GM18526 (cell line): ENCODE results near the gene FECH.

Source experiments
- POLR2A ChIP-seq: IDR thresholded peaks from 3 replicates; pipeline ENCODE4 v1.6.1; 2011; ENCODE audit not compliant: insufficient read length; ENCODE audit errors: extremely low read depth

Gene FECH, protein sequence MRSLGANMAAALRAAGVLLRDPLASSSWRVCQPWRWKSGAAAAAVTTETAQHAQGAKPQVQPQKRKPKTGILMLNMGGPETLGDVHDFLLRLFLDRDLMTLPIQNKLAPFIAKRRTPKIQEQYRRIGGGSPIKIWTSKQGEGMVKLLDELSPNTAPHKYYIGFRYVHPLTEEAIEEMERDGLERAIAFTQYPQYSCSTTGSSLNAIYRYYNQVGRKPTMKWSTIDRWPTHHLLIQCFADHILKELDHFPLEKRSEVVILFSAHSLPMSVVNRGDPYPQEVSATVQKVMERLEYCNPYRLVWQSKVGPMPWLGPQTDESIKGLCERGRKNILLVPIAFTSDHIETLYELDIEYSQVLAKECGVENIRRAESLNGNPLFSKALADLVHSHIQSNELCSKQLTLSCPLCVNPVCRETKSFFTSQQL

GRCh38 chr18:57586251-57587049 lies at the start of gene FECH:
Gene FECH (minus strand): TSS chr18:57586702. CDS start chr18:57586620, 82 bp downstream.
- TF ChIP-seq POLR2A, result peak; percentile 58

GRCh38 chr18:57635003-57635822 lies 48.7 kb upstream of the FECH start:
- no peak for TF ChIP-seq POLR2A

DNA sequence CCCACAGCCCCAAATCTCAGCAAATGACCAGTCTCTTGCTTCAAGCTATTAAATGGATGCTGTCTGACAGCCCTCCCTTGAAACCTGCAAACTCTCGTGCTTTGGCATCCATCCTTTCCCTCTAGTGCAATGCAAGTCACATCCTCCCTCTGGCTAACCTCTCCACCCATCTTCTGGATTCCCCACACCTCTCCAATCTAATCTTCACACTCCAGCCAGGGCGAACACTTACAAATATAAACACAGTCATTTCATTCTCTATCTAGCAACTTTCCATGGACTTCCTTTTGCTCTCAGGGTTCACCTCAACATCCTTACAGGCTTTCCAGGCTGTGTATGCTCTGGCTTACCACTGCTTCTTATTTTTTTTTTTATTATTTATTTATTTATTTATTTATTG lies 45.2 kb upstream of the FECH start:
- TF ChIP-seq POLR2A, result no peak

- no peak for TF ChIP-seq POLR2A
Measured at GRCh38 chr18:57630754-57631595, 44.5 kb upstream of the FECH start.

- TF ChIP-seq POLR2A, result peak; percentile 44
Measured at GRCh38 chr18:57630002-57630753, 43.7 kb upstream of the FECH start.

DNA sequence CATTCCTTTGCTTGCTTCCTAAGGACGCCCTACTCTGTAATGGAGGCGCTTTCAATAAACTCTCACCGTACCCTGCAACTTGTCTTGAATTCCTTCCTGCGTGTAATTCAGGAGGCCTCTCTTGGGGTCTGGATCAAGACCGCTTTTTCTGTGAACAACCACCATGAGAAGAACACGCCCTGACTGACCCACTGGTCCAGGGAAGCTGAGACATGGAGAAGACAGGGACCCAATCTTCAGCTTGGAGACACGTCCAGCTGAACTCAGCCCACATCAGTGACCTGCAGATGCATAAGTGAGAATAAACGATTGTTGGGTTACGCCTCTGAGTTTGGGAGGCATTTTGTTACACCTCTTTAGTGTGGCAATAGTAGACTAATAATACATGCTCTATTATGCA lies 42.9 kb upstream of the FECH start:
- no peak for TF ChIP-seq POLR2A

DNA sequence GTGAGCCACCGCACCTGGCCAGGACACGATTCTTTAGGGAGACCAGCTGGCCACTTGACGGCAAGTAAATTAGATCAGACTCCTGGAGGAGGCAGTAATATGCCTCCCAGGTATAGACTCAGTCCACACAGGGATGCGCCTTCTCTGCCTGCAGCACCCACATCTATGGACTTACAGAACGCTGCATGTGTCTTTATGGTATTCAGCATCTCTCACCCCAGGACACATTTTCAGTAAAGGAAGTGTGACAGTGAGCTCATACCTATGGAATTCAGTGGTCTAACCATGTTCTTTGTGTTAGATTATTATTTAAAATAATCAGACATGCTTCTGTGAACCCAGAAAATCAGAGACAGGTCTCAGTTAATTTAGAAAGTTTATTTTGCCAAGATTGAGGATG lies 41.0 kb upstream of the FECH start:
- no peak for TF ChIP-seq POLR2A

- TF ChIP-seq POLR2A, result no peak
Measured at GRCh38 chr18:57624988-57625387, 38.5 kb upstream of the FECH start.

- no peak for TF ChIP-seq POLR2A
Measured at GRCh38 chr18:57621246-57621604, 34.7 kb upstream of the FECH start.

DNA sequence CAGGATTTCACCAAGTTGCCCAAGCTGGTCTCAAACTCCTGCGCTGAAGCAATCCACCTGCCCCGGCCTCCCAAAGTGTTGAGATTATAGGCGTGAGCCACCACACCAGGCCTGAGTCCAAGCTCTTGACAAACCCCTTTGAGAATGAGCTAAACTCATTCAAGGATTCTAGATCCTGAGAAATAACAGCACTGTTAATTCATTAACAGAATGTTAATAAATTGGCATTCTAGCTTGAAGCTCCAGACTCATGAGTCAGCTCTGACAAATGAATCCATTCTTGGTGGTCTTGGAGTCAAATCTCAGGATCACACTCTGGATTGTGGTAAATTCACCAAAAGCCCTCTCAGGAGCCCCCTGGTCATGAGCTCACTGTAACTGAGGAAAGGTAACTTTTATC lies 33.4 kb upstream of the FECH start:
- TF ChIP-seq POLR2A, result no peak

GRCh38 chr18:57618910-57619309 lies 32.4 kb upstream of the FECH start:
- TF ChIP-seq POLR2A, result no peak

- TF ChIP-seq POLR2A, result no peak
Measured at GRCh38 chr18:57603871-57604270, 17.4 kb upstream of the FECH start.

- TF ChIP-seq POLR2A, result no peak
Measured at GRCh38 chr18:57595347-57595746, 8.8 kb upstream of the FECH start.

DNA sequence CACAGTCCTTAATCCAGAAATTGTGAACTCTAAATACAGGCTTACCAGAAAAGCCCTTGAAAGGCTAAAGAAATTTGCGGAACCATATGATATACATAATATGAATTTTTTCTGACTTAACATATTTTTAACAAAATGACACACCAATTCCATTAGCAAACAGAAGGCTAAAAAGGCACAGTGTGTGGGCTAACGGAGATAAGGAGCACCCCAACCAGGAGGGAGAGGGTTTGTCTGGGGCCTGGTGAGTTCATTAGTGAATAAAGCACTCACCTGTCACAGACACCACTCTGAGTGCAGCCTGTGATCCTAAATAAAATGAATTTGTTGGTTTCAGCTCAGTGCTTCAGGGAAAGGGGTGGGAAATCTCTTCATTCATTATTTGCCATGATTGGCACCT lies 2.7 kb upstream of the FECH start:
- TF ChIP-seq POLR2A, result no peak

DNA sequence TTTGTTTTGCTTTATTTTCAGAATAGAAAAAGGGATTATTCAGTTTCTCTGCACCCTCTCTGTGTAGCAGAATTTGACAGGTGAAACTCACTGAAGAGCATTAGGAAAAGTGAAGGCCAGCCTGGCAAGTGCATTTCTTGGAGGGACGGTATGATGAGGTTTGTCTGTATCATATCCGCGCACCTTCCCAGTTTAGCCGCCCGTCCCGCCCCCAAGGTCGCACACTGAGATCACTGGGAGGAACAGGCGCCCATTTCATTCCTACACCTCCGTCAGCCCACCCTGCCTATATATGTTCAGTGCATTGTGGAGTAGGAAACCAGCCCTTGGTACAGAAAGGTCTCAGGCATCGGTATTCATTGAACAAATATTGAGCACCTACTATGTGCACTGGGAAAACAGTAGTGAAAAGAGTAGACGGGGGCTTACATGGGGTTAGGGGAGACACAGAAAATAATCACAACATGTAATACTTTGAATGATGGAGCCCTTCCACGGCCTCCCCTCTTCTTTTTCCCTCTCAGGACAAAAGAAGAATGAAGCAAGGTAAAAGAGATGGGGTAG lies 678 bp upstream of the FECH start:
- no peak for TF ChIP-seq POLR2A
